GM12891 (cell line): Measurements from ENCODE around the gene CFAP61.

Experiments
- POLR2A ChIP-seq: IDR thresholded peaks from 2 replicates; pipeline ENCODE4 v1.6.1; 2011; ENCODE audit warnings: low read depth, low read length, control low read depth
- POLR2AphosphoS5 ChIP-seq: IDR thresholded peaks from 2 replicates; pipeline ENCODE4 v1.6.1; 2011; ENCODE audit warnings: low read depth, low read length, control low read depth
- SPI1 ChIP-seq: IDR thresholded peaks from 2 replicates; pipeline ENCODE4 v1.6.1; 2011; ENCODE audit warnings: low read depth, low read length, control low read depth
- TAF1 ChIP-seq: IDR thresholded peaks from 2 replicates; pipeline ENCODE4 v1.6.1; 2011; ENCODE audit warnings: low read depth, low read length, control low read depth

DNA sequence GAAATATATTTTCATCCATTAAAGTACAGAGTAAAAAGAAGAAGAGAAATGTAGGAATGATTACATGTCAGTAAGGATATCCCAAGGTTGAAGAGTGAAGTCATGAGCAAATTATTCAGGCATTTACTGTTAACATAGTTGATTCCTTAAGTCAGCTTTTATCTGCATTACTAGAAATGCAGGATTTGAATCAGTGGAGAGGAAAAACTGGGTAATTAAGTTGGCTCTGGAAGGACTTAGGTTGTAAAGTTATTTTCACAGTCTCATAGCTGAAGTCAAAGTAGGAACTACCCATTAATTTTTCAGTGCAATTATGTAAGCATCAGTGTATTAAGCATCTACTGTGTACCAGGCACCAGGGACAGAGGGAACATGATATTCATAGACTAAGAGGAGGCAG is 27.4 kb upstream of the CFAP61 start:
- TF ChIP-seq SPI1 (no peak), POLR2A (no peak), POLR2AphosphoS5 (no peak), TAF1 (no peak)
